Stimulated activated CD4-positive, alpha-beta T cell treated with anti-CD3 and anti-CD28 coated beads, TNF-alpha, amount 100 ng/mL, for 4 hours (primary cell): ENCODE results near the gene CHST8.
"Not testable (repeated sequence)": the region's sequence is repeated elsewhere in the genome, so short reads cannot be mapped to it uniquely, and the experiment has no call there.

Experiments used
- DNase-seq, 3 experiments: peaks; one replicate each; pipeline ENCODE4 v3.0.0-alpha.2; 2020; ENCODE audit warnings: low read depth in 3 of 3

CHST8 gene

DNA sequence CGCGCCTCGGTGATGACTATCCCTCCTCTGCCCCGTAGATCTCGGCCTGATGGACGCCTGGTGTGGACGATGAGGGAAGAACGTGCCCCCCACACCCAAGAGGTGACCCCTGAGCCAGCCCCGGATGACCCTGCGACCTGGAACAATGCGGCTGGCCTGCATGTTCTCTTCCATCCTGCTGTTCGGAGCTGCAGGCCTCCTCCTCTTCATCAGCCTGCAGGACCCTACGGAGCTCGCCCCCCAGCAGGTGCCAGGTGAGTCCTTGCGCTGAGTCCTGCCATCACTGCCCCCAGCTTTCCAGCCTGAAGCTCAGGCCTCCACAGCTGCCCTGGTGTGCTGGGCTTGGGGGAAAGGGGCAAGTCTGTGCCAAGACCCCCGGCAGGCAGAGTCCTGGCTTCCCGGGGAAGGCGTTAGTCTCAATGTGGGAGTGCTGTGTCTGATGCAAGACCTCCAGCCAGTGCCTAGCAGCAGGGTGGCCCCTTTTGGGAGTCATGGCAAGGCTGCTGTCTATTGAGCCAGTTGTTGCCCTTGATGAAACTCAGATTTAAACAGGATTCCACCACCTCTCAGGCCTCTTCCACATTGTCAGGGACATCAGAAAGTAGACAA, 67.5 kb downstream of the CHST8 start:
- no peak for DNase-seq

DNA sequence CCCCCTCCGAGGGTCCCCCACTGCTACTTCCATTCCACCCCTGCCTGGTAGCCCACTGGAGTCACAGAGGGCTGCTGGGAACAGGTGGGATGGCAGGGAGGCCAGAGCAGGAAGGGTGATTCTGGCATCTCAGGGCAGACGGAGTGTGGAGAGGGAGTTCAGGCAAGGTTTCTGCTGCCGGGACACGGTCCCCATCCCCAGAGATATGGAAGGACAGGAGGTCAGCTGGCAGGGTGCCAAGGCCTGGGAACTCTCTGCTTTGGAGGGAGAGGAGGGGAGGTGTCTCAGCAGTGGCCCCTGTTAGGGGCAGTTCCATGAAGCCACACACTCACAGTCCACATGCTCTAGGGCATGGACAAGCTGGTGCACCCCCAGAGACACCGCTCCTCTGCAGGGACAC, 68.1 kb downstream of the CHST8 start:
- no peak for DNase-seq

DNA sequence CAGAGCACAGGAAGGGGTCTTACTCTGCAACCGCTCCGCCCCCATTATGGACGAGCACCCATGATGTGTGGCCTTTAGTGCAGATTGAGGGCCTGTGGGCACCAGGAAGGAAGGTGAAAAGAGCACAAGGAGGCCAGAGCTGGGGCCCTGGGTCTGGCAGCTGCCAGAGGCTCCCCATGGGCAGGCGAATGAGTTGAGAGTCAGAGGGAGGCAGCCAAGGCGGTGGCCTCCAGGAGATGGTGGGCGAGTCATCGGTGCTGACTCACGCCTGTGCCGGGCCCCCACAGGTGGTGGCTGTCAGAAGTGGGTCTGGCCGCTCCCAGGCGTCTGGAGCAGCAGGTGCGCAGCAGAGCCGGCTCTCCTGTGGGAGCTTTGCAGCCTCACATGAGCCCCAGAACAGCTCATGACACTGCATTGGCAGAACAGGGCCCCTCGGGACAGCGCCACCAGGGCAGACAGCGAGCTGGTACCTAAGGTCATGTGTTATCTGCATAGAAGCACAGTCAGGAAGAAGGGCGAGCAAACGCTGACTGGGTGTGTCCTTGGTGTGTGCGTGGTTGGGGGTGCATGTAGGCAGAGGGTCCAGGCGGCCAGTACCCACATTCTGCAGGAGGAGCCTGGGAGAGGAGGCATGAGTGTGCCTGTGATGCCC, 68.8 kb downstream of the CHST8 start:
- DNase-seq: no peak

DNA sequence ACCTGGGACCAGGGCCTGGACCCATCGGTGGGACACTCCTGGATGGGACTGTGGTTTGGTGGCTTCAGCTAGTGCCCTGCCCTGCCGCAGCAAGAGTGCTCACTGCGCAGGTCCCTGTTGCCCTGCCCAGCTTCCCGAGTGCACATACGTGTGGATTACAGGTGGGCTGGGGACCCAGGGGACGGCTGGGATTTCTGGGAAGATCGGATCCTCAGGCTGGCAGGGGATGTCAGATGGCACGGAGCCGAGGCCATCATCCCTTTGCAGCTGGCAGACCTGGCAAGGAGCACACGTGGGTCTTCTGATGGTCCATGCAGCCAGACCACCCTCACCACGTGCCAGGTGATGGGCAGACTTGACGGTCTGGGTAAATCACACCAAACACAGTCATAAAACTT, 69.3 kb downstream of the CHST8 start:
- no peak for DNase-seq

- DNase-seq: no peak
Observed at GRCh38 chr19:33691736-33692135, 70.0 kb downstream of the CHST8 start.

GRCh38 chr19:33693678-33694077, 71.9 kb downstream of the CHST8 start:
- no peak for DNase-seq

DNA sequence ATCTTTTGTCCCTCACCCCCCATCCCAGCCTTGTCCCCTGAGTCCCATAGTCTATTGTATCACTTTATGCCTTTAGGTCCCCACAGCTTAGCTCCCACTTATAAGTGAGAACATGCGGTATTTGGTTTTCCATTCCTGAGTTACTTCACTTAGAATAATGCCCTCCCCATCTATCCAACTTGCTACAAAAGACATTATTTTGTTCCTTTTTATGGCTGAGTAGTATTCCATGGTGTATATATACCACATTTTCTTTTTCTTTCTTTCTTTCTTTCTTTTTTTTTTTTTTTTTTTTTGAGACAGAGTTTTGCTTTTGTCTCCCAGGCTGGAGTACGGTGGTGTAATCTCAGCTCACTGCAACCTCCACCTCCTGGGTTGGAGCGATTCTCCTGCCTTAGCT, 73.8 kb downstream of the CHST8 start:
- DNase-seq: not testable (repeated sequence)

- no peak for DNase-seq
Observed at GRCh38 chr19:33697766-33698165, 76.0 kb downstream of the CHST8 start.

DNA sequence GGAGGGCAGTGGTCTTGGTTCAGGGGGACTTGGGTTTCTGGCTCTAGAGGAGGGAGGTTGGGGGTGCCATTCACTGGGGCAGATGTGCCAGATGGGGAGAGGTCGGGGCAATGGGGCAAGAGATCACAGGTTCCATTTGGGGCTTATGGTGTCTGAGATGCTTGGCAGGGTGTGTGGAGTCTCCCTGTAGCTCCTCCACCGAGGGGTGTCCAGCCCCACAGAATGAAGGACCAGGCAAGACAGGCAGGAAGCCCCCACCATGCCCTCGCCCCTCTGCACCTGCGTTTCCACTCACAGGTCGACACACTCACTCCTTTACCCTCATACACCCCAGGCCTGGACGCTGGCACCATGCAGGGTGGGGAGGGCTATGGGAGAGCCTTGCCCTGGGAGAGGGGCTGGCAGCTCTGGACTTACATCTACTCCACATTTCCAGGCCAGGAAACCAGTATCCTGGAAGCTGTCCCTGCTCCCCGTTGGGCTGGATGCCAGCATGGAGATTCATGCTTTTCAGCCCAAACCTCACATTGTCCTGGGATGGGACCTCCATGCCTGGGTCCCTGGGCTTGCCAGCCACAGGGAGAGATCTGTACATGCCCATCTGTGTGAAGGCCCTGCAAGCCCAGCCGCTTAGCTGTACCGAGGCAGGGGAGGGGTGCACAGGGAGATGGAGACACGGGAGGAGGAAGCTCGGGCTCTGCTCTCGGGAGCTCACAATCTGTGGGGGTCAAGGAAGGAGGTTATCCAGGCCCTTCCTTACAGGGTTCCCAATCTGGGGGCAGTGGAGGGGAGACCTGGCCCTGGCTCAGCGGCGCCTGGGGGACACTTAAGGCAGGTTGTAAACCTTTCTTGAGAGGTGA, 77.1 kb downstream of the CHST8 start:
- no peak for DNase-seq

- DNase-seq: no peak
Observed at GRCh38 chr19:33699754-33700407, 78.1 kb downstream of the CHST8 start.

DNA sequence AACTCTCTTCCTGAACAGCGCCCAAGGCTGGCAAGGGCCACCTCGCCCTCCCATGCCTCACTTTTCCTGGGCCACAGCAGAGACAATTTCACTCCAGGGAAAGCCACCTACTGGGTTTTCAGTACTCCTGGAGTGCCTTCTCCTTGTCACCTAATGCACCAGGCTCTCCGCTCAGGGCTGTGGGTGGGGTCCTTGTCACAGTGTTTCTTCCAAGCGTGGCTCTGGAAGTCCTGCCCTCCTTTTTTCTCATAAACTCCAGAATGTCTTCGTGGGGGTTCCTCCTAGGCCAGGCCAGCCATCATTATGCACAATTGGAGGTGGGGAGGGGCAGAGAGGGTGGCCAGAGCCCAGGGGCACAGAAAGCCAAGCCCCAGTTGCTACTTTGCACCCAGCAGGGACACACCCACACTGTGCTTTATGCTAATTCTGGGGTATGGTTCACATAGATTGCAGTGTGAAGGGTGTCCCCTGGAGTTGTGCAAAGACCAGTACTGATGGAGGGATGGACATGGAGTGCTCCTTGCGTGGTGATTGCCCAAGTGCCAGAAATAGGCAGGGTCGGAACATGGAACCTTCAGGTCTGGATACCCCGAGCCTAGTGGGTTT, 78.8 kb downstream of the CHST8 start:
- no peak for DNase-seq

GRCh38 chr19:33701565-33701964, 79.8 kb downstream of the CHST8 start:
- no peak for DNase-seq

GRCh38 chr19:33702606-33703437, 81.1 kb downstream of the CHST8 start:
- no peak for DNase-seq

GRCh38 chr19:33703438-33703750, 81.6 kb downstream of the CHST8 start:
- DNase-seq: no peak

GRCh38 chr19:33703821-33704220, 82.1 kb downstream of the CHST8 start:
- DNase-seq: no peak

GRCh38 chr19:33704271-33704670, 82.5 kb downstream of the CHST8 start:
- no peak for DNase-seq

DNA sequence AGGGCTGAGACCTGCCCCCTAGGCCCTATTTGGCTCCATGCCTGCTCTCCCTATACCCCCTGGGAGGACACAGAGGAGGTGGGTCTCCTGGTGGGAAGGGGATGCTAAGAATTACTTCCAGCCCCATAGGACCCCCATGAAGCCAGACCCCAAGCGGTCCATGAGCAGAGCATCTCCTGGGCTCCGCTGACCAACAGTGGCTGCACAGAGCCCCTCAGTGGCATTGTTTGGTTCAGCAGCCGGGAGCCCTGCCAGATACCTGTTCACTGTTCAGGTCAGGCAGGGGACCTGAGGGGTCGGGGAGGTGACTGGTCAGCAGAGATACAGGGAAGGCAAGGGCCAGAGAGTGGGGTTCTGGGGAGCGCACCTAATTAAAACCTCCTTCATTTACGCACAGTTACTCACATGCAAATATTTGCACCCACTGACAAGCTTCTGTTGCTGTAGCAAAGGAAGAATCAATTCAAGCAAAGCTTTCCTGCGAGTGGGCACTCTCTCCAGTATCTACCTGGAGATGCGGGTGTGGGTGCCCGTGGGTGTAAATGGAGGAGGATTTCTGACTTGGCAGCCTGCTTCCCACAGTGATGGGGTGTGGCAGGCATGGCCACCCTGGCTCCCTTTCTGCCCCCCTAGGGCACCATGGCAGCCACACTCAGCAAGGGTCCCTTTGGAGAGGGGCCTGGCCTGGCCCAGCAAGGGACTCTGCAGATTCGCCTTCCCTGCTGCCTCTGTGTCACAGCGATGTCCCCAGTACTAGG, 83.5 kb downstream of the CHST8 start:
- no peak for DNase-seq

DNA sequence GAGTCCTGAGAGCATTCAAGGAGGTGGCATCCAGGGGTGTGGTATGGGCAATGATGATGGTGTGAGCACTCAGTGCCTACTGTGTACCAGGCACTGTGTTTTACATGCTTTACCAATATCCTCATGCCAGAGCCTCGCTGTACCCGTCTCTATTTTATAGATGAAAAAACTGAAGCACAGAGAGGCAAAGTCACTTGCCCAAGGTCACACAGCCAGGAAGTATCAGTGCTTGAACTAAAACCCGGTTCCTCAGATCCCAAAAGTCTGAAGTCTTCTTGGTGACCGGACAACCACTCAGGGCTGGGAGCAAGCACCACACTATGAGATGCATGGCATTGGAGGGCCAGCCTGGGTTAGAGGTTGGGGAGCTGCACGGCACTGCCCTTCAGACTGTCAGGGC, 84.1 kb downstream of the CHST8 start:
- no peak for DNase-seq

DNA sequence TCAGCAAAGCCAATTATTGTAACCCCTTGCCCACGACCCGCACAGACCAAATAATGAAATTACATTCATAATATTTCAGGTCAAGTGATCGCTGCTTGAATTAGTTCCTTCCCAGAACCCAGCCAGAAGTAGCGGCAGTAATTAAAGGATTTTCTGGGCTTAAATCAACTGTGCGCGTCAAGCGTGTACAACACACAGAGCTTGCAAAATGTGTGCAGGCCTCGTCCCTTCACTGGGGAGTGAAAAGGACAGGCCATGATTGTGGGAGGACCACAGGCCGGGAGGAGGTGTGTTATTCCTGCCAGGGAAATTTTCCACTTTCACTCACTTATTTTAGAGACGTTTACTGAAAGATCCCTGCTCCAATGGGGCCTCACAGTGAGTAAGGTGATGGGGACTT, 84.9 kb downstream of the CHST8 start:
- no peak for DNase-seq

- DNase-seq: no peak
Observed at GRCh38 chr19:33712268-33712667, 90.5 kb downstream of the CHST8 start.

DNA sequence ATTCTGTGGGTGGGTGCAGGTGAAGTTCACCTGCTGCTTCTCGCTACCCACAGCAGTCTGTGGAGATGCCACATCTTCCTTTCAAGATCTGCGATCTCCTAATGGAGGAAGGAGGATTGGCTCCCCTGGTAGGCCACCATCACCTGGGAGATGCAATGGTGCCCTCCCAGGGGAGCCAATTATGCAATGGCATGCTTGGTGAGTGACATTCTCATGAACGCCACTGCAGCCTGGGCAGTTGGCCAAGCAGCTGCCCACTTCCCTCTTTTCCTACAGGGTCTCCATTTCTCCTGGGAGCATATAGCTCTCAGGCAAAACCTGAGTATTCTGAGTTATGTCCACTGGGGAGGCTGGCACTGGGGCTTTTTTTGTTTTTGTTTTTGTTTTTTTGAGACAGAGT, 91.4 kb downstream of the CHST8 start:
- no peak for DNase-seq
